Mucosa of rectum (tissue), 2 donors: ENCODE data around the gene NPAS3.

Experiments used
- H3K27ac ChIP-seq, 2 donors: one replicate each; pipeline ENCODE4 v1.7.0; 2013; ENCODE audit warnings: inconsistent platforms in 2 of 2, low read depth in 2 of 2, low read length in 2 of 2
- H3K27me3 ChIP-seq, 2 donors: one replicate each; pipeline ENCODE4 v1.7.0; 2013; ENCODE audit warnings: low read length in 2 of 2; ENCODE audit not compliant: control insufficient read depth in 2 of 2, insufficient read depth in 2 of 2
- H3K36me3 ChIP-seq, 2 donors: one replicate each; pipeline ENCODE4 v1.7.0; 2013; ENCODE audit warnings: low read length in 2 of 2; ENCODE audit not compliant: control insufficient read depth in 2 of 2, insufficient read depth in 2 of 2
- H3K4me1 ChIP-seq, 2 donors: one replicate each; pipeline ENCODE4 v1.7.0; 2013; ENCODE audit warnings: low read length in 2 of 2, mild to moderate bottlenecking in 1 of 2; ENCODE audit not compliant: control insufficient read depth in 2 of 2, insufficient read depth in 2 of 2
- H3K4me3 ChIP-seq, 2 donors: one replicate each; pipeline ENCODE4 v1.7.0; 2013; ENCODE audit warnings: low read length in 2 of 2
- H3K9ac ChIP-seq, 2 donors: one replicate each; pipeline ENCODE4 v1.7.0; 2013; ENCODE audit warnings: low read length in 2 of 2, low read depth in 1 of 2, mild to moderate bottlenecking in 1 of 2
- H3K9me3 ChIP-seq, 2 donors: one replicate each; pipeline ENCODE4 v1.7.0; 2013; ENCODE audit warnings: low read length in 2 of 2; ENCODE audit not compliant: control insufficient read depth in 2 of 2
- donor health status: healthy.
- donor health status: Normal muscosa, but diverticular disease.

Gene NPAS3

DNA sequence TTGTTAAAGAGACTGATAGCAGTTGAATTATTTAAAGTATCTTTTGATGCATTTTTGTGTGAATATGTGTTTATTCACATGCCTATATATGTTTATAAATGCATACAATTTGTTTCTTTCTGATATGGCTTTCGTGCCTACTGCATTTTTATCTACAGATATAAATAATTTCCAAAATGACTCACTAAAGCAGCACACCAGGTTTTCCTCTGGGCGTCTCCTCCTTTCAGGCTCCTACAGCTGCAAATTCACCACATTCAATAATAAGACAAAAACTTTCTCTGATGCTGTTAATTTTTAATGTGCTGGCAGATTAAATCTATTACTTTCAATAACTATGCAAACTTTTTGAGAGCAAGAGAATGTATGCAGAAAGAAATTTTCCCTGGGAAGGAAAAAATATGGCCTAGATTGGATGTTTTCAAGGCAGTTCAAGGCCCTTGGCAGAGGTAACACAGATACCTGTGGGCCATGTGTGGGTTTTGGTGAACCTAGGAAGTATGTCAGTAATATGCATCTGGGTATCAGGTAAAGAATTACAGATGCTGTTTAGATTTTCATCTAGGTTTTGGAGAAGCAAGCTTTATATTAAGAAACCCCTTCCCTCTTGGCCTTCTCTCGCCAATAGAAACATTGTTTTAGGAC, 630.4 kb downstream of the NPAS3 start:
- Histone ChIP-seq H3K9me3 (no peaks in the 10 kb centered on the region), H3K9ac (no peak overlapping the region), H3K27ac (no peak overlapping the region), H3K4me1 (no peaks in the 10 kb centered on the region), H3K4me3 (no peak overlapping the region), H3K27me3 (no peaks in the 10 kb centered on the region), H3K36me3 (no peaks in the 10 kb centered on the region)

DNA sequence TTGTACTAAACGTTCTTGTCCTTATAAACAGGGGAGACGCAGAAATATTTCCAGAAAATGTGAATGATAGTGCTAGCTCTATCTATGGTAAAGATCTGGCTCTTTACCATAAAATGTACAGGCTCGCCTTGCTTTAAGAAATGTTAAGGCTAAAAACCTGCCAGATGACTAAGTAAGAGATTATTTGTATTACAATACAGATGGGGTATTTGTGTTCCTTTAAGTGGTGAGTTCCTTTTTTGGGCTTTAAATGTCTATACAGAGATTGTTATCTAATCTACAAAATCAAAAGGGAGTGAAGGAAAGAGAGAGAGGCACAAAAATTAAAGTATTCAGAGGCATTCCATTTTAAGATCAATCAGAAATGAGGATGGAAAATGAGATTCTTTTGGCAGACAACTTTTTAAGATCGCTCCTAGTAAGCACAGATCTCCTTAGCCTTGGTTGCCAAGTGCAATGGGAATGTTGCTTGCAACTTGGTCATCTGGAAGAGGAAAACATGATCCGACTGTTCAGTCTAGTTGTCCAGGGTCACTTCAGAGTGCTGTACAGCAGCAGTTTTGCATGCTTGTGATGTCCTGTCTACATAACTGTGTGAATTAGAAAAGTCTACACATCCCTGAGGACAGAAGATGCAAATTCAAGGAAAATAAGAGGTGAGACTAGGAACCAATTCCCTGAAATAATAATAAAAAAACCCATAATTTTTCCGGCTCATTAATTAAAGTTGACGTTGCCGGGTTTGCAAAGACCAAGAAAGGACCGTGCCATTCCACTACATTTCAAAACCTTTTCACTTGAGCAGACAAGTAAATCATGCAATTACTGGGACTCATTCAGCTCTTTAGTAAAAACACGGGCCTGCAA, 631.4 kb downstream of the NPAS3 start:
- H3K4me3 ChIP-seq, result no peak overlapping the region
- H3K27me3 ChIP-seq, result no peaks in the 10 kb centered on the region
- no peak overlapping the region for H3K9ac ChIP-seq
- no peak overlapping the region for H3K27ac ChIP-seq
- H3K36me3 ChIP-seq, result no peaks in the 10 kb centered on the region
- H3K9me3 ChIP-seq, result no peaks in the 10 kb centered on the region
- no peaks in the 10 kb centered on the region for H3K4me1 ChIP-seq

DNA sequence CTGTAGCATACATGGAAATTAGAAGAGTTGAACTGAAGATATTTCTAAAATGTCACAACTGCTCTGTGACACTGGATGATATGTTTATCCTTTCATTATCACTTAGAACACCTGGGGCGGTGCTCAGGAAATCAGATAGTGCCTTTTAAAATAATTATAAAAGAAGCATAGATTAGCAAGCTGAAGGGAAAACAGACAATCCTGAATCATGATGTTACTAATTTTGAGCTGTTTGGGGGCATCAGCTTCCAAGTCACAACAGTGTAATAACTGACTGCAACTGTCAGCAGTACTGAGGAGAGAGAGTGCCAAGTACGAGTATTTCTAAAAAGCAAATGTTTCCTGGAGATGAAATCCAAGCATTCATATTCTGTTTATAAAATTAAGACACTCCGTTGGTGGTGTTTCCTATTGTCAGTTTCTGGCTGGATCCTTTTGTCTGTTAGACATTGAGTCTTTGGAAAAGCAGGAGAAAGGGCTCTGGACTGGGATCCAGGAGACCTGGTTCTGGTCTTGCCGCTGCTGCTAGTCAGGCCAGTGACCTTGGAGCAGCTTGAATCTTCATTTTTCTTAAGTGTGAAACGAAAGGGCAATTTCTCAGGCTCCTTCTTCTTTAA, 632.1 kb downstream of the NPAS3 start:
- no peaks in the 10 kb centered on the region for H3K4me1 ChIP-seq
- H3K9me3 ChIP-seq, result no peaks in the 10 kb centered on the region
- no peaks in the 10 kb centered on the region for H3K36me3 ChIP-seq
- H3K4me3 ChIP-seq, result no peak overlapping the region
- H3K27me3 ChIP-seq, result no peaks in the 10 kb centered on the region
- H3K9ac ChIP-seq, result no peak overlapping the region
- no peak overlapping the region for H3K27ac ChIP-seq

DNA sequence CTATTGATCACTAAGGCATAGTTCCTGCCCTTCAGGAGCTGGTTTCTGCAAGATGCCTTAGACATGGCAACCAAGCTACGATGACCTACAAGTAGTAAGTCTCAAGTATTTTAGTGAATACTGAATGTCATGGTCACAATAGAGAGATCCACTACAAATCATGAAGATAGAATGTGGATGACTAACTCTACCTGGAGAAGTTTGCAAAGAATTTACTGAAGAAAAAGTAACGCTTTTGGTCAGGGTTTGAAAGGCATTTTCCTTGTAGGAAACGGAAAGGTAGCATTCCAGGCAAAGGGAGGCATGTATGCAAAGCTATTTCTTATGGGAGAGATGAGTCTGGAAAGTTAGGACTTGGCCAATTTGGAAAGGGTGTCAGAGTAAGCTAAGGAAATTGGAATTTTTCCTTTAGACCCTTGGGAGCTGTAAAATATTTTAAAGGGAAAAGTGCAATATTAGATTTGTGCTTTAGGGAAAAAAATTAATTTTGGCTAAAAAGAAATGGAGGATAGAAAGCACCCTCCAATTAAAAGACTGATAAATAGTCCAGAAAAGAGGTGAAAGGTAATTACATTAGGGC, 634.7 kb downstream of the NPAS3 start:
- Histone ChIP-seq H3K27ac (no peak overlapping the region), H3K4me1 (peaks cover 0 to 3% of the 10 kb centered on the region in 2 donors), H3K4me3 (no peak overlapping the region), H3K9me3 (no peaks in the 10 kb centered on the region), H3K36me3 (no peaks in the 10 kb centered on the region), H3K27me3 (no peaks in the 10 kb centered on the region), H3K9ac (no peak overlapping the region)

DNA sequence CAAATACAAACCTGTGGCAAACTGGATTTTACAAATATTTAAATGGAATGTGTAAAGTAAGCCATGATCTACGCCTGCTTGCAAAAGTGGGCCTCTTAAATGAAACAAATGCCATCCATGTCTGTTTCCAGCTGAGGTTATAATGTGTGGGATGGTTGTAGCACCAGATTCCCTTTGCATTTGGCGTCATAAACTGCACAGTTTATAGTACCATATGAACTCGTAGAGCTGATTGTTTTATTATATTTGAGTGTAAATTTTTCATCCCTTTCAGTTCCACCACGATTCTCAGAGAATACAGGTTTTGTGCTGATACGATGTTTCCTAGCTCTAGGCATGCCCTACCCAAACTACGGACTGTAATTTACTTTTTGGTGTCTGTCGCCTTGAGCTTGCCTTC, 637.3 kb downstream of the NPAS3 start:
- H3K9me3 ChIP-seq, result no peaks in the 10 kb centered on the region
- no peaks in the 10 kb centered on the region for H3K27me3 ChIP-seq
- H3K27ac ChIP-seq, result no peak overlapping the region
- no peaks in the 10 kb centered on the region for H3K36me3 ChIP-seq
- peak overlapping the region in 1 of 2 donors; percentile 14 for H3K4me3 ChIP-seq
- no peak overlapping the region for H3K9ac ChIP-seq
- H3K4me1 ChIP-seq, result peaks cover 0 to 9% of the 10 kb centered on the region in 2 donors

DNA sequence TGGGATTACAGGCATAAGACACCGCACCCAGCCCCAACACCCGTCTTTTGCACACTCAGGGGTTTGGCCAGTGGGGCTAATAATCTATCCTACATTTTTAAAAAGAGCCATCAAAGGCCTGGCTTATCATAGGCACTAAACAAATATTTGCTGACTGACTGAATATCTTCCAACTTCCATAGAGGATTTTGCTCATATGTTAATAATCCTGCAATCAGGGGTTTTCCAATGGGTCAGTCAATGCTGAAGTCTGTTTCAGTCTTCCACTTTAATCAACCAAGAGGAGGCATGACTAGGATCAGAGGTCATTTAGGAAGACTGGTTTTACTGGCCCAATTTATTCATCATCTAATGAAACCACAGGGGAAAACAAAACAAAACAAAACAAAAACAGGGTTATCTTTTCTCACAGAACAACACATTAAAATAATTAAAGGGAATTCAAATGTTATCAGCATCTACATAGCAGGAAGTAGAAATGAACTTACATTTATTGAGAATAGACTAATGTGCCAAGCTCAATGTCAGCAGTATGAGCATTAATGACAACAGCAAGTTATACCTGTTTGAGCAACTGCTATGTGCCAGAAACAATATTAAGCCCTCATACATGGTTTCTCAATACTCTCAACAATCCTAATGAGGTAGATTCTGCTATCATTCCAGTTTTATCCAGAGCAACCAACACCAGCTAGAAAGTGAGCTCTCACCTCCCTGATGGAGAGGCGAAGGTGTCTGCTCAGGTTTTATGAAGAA, 640.0 kb downstream of the NPAS3 start:
- H3K27ac ChIP-seq, result no peak overlapping the region
- no peaks in the 10 kb centered on the region for H3K9me3 ChIP-seq
- H3K4me1 ChIP-seq, result peaks cover 0 to 9% of the 10 kb centered on the region in 2 donors
- H3K9ac ChIP-seq, result no peak overlapping the region
- H3K4me3 ChIP-seq, result no peak overlapping the region
- no peaks in the 10 kb centered on the region for H3K27me3 ChIP-seq
- no peaks in the 10 kb centered on the region for H3K36me3 ChIP-seq

DNA sequence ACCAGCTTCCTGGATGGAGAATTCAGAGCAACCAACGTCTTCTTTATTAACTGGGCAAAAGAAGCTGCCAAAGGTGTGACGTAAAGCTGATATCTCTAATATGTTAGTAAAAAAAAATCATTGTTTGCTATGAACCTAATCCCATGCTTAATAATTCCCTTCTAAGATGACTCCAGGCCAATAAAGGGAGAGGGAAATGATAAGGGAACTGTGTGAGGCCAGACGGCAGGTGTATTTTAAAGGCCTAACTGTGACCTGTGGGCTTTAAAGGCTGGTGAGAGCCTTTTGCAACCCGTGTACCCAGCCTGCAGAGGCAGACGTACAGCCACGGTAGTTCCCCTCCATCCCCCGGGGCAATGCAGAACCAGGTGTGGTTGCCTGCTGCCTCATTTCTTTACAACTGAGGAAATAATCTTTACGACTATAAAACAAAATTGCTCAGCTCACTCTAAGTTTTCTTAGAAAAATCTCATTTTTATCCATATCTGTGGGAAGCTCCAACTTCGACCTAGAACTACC, 641.6 kb downstream of the NPAS3 start:
- Histone ChIP-seq H3K4me3 (no peak overlapping the region), H3K9me3 (no peaks in the 10 kb centered on the region), H3K4me1 (peaks cover 0 to 9% of the 10 kb centered on the region in 2 donors), H3K36me3 (no peaks in the 10 kb centered on the region), H3K27ac (no peak overlapping the region), H3K9ac (no peak overlapping the region), H3K27me3 (no peaks in the 10 kb centered on the region)

DNA sequence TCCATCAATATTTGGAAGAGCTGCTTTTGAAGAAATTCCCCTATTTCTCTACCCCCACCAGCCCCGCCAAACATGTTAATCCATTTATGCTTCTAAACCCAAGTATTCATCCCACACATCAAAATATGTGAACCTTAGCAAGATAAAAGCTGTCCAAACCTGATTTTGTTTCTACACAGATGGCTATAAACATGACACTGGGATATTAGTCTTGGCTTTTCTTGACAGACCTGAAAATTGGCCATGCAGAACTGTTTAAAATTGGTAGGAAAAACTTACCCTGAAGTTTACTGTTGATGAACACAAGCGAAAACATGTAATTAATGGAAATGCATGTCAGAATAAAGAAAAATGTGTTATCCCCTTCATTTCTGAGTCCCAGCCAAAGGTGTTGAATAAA, 642.2 kb downstream of the NPAS3 start:
- Histone ChIP-seq H3K4me3 (no peak overlapping the region), H3K9me3 (no peaks in the 10 kb centered on the region), H3K4me1 (peaks cover 0 to 9% of the 10 kb centered on the region in 2 donors), H3K9ac (no peak overlapping the region), H3K27ac (no peak overlapping the region), H3K27me3 (no peaks in the 10 kb centered on the region), H3K36me3 (no peaks in the 10 kb centered on the region)

DNA sequence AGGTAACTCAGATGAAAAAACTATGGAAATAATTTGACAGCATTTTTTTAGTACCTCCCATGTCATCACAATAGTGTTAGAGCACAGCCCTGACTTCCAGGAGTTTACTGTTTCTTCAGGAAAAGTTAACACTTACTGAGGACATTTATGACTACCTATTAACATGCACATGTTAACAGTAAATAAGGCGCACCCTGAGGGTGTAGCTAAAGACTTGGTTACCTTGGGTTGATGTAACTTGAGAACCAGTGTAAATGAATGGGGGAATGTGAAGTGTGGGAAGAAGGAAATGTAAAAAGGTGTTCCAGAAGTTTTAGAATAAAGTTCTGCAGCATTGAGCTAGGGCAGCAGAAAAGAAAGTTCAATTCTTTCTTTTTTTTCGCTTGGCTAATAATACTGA, 646.0 kb downstream of the NPAS3 start:
- Histone ChIP-seq H3K4me3 (no peak overlapping the region), H3K9me3 (no peaks in the 10 kb centered on the region), H3K27me3 (no peaks in the 10 kb centered on the region), H3K9ac (no peak overlapping the region), H3K36me3 (no peaks in the 10 kb centered on the region), H3K27ac (no peak overlapping the region), H3K4me1 (peaks cover 0 to 4% of the 10 kb centered on the region in 2 donors)
